NCI-H2196 (cell line): ENCODE data around the gene SCART1.
"Not testable (repeated sequence)": the region's sequence is repeated elsewhere in the genome, so short reads cannot be mapped to it uniquely, and the experiment has no call there.

Experiments used
- DNase-seq: peaks from one replicate; lab custom pipeline; 2025; ENCODE audit not compliant: unreplicated experiment; lab: John Stamatoyannopoulos, UW

SCART1 gene

GRCh38 chr10:133469205-133469604 lies 15.5 kb downstream of the SCART1 start:
- DNase-seq = not testable (repeated sequence)

GRCh38 chr10:133471300-133472109 lies 17.8 kb downstream of the SCART1 start:
- no peak for DNase-seq

GRCh38 chr10:133473270-133473669 lies 19.5 kb downstream of the SCART1 start:
- DNase-seq = no peak

DNA sequence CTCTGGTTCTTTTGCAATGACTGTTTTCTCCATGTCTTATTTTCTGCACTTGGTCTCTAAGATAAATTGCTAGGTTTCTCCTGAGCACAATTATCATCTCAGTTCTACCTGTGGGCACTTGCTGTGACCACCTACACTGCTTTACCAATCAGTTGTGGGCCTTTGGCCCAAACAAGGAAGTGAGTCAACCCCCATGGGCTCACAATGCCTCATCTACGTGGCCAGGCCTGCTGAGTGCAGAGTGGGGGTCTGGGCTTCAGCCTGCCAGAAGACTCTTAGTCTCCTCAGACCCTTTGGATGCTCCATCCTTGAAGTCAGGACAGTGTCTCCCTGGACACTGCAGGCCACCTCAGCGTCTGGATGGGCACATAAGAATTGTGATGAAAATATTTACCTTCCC lies 20.3 kb downstream of the SCART1 start:
- DNase-seq = no peak

- DNase-seq = no peak
Observed at GRCh38 chr10:133474665-133475424, 21.1 kb downstream of the SCART1 start.

- no peak for DNase-seq
Observed at GRCh38 chr10:133475425-133475734, 21.6 kb downstream of the SCART1 start.

GRCh38 chr10:133475821-133476640 lies 22.3 kb downstream of the SCART1 start:
- DNase-seq = no peak

- DNase-seq = no peak
Observed at GRCh38 chr10:133476641-133476990, 22.9 kb downstream of the SCART1 start.

DNA sequence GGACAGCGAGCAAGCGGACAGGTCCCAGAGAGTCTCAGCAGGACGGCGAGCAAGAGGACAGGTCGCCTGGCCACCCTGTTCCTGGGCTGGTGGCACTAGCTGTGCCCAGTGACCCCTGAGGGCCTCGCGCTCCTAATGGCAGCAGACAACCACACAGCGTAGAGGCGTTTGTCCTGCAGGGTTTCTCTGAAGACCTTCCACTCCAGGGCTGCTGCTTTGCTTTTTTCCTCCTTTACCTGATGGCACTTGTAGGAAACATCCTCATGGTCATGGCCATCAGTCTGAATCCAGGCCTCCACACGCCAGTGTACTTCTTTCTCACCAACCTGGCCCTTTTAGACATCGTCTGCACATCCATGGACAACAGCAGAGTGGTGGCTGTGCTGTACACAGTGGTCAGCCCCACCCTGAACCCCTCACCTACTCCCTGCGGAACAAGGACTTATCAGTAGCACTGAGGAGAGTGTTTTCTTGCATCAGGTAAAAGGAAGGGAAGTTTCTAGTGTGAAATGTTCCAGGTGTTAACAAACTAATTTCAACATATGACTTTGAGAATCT lies 27.4 kb downstream of the SCART1 start:
- no peak for DNase-seq

GRCh38 chr10:133481657-133482056 lies 27.9 kb downstream of the SCART1 start:
- no peak for DNase-seq

DNA sequence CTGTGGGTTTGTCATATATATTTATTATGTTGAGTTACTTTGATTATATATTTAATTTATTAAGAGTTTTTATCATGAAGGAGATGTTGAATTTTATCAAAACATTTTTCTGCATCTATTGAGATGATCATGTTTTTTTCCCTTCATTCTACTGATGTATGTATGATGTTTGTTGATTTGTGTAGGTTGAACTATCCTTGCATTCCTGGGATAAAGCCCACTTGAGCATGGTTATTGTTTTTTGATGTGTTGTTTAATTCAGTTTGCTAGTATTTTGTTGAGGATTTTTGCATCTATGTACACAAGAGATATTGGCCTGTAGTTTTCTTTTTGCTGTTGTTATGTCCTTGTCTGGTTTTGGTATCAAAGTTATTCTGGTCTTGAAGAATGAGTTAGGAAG lies 31.1 kb downstream of the SCART1 start:
- DNase-seq = no peak

DNA sequence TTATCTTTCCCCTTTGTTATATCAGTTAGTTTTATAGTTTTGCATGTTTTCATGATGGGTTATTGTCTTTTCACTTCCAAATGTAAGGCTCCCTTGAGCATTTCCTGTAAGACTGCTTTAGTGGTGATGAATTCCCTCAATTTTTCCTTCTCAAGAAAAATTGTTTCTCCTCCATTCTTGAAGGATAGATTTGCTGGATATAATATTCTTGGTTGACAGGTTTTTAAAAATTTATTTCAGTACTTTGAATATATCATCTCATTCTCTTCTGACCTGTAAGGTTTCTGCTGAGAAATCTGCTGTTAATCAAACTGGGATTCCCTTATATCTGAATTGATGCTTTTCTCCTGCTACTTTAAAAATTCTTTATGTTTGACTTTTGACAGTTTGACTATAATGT lies 33.3 kb downstream of the SCART1 start:
- DNase-seq = no peak

DNA sequence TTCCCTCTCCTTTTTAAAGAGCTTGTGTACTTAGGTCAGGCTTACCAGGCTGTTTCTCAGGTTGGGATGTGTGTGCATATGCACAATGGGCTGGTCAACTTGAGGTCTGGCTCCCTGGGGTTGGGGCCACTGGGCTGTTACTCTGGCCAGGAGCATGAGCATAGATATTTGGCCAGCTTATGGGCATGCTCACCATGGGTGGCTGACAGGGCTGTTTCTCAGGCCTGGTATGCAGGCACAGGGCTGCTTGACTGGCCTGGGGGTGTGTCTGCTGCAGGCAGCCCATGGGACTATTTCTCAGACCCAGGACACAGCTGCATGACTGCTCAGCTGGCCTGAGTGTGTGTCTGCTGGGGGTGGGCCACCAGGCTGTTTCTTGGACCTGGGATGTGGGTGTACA lies 34.6 kb downstream of the SCART1 start:
- no peak for DNase-seq

- DNase-seq = no peak
Observed at GRCh38 chr10:133489816-133490588, 36.3 kb downstream of the SCART1 start.

DNA sequence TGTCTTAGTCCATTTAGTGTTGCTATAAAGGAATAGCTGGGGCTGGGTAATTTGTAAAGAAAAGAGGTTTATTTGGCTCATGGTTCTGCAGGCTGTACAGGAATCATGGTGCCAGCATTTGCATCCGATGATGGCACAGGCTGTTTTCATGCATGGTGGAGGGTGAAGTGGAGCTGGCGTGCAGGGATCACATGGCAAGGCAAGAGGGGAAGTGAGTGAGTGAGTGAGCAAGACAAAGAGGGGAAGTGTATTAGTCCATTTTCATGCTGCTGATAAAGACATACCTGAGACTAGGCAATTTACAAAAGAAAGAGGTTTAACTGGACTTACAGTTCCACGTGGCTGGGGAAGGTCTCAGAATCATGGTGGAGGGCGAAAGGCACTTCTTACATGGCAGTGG lies 39.8 kb downstream of the SCART1 start:
- not testable (repeated sequence) for DNase-seq

DNA sequence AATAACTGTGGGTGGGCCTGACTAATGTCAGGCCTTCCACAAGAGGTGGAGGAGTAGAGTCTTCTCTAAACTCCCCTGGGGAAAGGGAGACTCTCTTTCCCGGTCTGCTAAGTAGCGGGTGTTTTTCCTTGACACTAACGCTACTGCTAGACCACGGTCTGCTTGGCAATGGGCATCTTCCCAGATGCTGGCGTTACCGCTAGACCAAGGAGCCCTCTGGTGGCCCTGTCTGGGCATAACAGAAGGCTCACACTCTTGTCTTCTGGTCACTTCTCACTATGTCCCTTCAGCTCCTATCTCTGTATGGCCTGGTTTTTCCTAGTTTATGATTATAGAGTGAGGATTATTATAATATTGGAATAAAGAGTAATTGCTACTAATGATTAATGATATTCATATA lies 43.6 kb downstream of the SCART1 start:
- DNase-seq = not testable (repeated sequence)

- DNase-seq = not testable (repeated sequence)
Observed at GRCh38 chr10:133499176-133499575, 45.4 kb downstream of the SCART1 start.

DNA sequence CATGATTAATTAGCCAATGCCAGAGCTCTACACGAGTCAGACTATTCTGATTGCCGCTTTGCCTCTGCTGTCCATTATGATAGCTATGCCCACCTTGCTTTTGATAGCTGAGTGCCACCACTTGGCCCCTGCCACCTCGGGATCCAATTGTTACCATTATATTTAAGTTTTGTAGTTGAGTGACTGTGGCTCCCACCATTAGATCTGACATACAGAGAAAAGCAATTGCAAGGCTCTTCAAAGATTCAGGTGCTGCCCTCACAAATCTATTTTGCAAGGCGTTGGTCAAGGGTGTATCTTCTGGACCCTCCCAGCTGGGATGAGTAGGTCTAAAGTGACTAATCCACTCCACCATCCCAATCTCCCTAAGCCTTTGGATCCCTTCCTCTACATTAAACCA lies 47.2 kb downstream of the SCART1 start:
- DNase-seq = not testable (repeated sequence)

GRCh38 chr10:133509700-133510099 lies 56.0 kb downstream of the SCART1 start:
- DNase-seq = no peak

- DNase-seq = no peak
Observed at GRCh38 chr10:133511408-133511807, 57.7 kb downstream of the SCART1 start.
